ENCODE data around the gene RNF130. TPM values are rescaled to one million over a fixed set of nuclear protein-coding genes. Genes with fewer than 3 reads are reported as not detected.

The RNF130 gene
- total and polyA plus RNA-seq, 9 donors: 54.7 to 120 (median 67.1) TPM

DNA sequence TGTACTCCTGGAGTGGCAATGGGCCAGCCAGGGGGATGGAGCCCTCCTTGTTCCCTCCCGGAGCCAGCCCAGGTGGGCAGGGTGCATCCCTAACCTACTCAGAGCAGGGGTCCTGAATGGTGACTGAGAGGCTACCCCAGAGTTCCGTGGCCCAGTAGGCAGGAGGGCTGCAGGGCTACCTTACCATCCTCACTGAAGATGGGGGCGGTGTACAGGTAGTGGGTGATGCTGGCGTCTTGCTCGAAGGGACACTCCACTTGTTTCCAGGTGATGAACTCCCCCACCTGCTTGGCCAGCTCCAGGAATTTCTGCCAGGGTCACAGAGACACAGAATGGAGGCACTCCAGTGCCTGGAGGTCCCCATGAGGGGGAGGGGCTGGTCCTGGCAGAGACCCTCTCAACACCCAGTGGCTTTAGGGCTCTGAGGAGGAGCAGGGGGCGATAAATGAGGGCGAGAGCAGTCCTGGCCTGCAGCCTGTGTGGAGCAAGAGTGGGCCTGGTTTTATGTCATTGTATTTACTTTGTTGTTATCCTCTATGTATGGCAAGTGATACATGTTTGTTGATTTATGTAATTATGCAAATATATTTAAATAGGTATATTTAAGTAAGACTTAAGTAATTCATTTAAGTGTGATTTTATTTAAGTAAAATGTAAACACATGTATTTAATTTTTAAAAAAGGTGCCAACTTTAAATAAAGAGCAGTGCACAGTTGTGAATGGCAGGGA is 39.9 kb upstream of the RNF130 start:
- Histone ChIP-seq H3K9me3 (no peaks in the 10 kb centered on the region), H3K4me3 (no peak overlapping the region), H3K4me1 (ENCODE audit: insufficient read depth) (no peaks in the 10 kb centered on the region), H3K36me3 (no peaks in the 10 kb centered on the region), H3K27ac (no peak overlapping the region), H3K27me3 (no peaks in the 10 kb centered on the region)
- 78 to 83% (median 81%) methylated on average over 6 to 7 of the region's 7 CpGs for WGBS, 3 donors
- no peak for DNase-seq
- intact Hi-C loops (cut with DNase I): no loop called here
- TF ChIP-seq POLR2A (IDR thresholded peaks at IDR 0.05): no peak
- TF ChIP-seq, protein P1, sequence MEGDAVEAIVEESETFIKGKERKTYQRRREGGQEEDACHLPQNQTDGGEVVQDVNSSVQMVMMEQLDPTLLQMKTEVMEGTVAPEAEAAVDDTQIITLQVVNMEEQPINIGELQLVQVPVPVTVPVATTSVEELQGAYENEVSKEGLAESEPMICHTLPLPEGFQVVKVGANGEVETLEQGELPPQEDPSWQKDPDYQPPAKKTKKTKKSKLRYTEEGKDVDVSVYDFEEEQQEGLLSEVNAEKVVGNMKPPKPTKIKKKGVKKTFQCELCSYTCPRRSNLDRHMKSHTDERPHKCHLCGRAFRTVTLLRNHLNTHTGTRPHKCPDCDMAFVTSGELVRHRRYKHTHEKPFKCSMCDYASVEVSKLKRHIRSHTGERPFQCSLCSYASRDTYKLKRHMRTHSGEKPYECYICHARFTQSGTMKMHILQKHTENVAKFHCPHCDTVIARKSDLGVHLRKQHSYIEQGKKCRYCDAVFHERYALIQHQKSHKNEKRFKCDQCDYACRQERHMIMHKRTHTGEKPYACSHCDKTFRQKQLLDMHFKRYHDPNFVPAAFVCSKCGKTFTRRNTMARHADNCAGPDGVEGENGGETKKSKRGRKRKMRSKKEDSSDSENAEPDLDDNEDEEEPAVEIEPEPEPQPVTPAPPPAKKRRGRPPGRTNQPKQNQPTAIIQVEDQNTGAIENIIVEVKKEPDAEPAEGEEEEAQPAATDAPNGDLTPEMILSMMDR (IDR thresholded peaks at IDR 0.05): no peak
- no peak for TF ChIP-seq EP300 (IDR thresholded peaks at IDR 0.05)

DNA sequence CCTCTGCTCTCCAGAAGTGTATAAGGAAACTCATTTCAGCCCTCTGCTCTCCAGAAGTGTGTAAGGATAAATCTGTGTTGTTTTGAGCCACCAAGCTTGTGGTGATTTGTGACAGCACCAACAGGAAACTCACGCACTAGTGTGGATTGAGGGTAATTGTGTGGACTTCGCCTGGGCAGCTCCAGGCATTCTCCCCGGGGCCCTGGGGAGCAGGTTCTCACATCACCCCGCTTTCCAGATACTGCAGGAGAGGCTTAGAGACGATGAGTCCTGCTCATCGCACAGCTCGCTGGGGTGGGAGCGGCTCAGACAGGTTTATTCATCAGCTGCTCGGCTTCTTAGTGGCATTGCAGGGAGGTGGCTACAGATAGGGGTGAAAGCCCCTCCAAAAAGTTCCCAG is 38.4 kb upstream of the RNF130 start:
- Histone ChIP-seq H3K27ac (no peak overlapping the region), H3K27me3 (no peaks in the 10 kb centered on the region), H3K9me3 (no peaks in the 10 kb centered on the region), H3K4me1 (ENCODE audit: insufficient read depth) (no peaks in the 10 kb centered on the region), H3K4me3 (no peak overlapping the region), H3K36me3 (no peaks in the 10 kb centered on the region)
- intact Hi-C loops (cut with DNase I): no loop called here
- no peak for DNase-seq
- WGBS, 3 donors: 72 to 83% (median 82%) methylated on average over 9 of the region's 9 CpGs
- TF ChIP-seq POLR2A (IDR thresholded peaks at IDR 0.05): no peak
- TF ChIP-seq EP300 (IDR thresholded peaks at IDR 0.05): no peak
- TF ChIP-seq, protein P1 (IDR thresholded peaks at IDR 0.05): no peak

DNA sequence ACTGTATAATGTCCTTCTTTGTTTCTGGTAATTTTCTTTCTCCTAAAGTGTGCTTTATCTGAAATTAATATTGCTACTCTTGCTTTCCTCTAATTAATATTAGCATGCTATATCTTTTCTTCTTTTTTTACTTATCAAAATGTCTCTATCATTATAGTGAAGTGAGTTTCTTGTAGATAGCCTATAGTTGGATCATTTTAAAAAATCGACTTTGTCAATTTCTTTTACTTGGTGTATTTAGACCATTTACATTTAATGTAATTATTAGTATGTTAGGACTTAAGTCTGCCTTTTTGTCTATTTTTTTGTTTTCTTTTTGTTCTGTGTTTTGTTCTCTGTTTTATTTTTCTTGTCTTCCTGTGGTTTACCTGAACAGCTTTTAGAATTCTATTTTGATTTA is 35.4 kb upstream of the RNF130 start:
- DNase-seq: no peak
- no peaks in the 10 kb centered on the region for H3K9me3 ChIP-seq
- no peaks in the 10 kb centered on the region for H3K27me3 ChIP-seq
- no peaks in the 10 kb centered on the region for H3K4me1 ChIP-seq (ENCODE audit: insufficient read depth)
- no peak overlapping the region for H3K27ac ChIP-seq
- intact Hi-C loops (cut with DNase I): no loop called here
- TF ChIP-seq POLR2A (IDR thresholded peaks at IDR 0.05) (no peak), EP300 (IDR thresholded peaks at IDR 0.05) (no peak)
- TF ChIP-seq, protein P1 (IDR thresholded peaks at IDR 0.05): no peak
- H3K36me3 ChIP-seq: no peaks in the 10 kb centered on the region
- no peak overlapping the region for H3K4me3 ChIP-seq
- 97 to 100% (median 100%) methylated on average over 1 of the region's 1 CpG for WGBS, 3 donors

DNA sequence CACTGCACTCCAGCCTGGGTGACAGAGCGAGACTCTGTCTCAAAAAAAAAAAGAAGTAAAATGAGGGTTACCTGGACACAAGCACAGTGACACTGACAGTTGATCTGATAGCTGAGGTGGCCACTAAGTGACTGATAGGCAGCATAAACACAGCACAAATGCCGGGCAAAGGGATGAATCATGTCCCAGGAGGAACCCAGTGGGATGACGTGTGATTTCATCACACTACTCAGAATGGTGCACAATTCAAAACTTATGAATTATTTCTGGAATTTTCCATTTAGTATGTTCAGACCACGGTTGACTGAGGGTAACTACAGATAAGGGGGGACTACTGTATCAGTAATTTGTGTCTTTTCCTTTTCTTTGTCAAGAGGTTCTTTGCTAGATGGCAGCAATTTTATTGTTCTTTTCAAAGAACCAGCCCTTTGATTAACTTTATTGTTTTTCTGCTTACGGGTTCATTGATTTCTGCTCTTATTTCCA is 34.3 kb upstream of the RNF130 start:
- H3K27ac ChIP-seq: no peak overlapping the region
- no peaks in the 10 kb centered on the region for H3K4me1 ChIP-seq (ENCODE audit: insufficient read depth)
- no peak overlapping the region for H3K4me3 ChIP-seq
- 84 to 90% (median 84%) methylated on average over 5 of the region's 5 CpGs for WGBS, 3 donors
- TF ChIP-seq EP300 (IDR thresholded peaks at IDR 0.05) (no peak), POLR2A (IDR thresholded peaks at IDR 0.05) (no peak)
- TF ChIP-seq, protein P1 (IDR thresholded peaks at IDR 0.05): no peak
- H3K27me3 ChIP-seq: no peaks in the 10 kb centered on the region
- DNase-seq: no peak
- H3K9me3 ChIP-seq: no peaks in the 10 kb centered on the region
- no peaks in the 10 kb centered on the region for H3K36me3 ChIP-seq
- intact Hi-C loops (cut with DNase I): no loop called here
